GM21528 (cell line): ENCODE measurements around the gene AGAP1.

Source experiments
- ATAC-seq: cut with Tn5 transposase; IDR thresholded peaks from one replicate; pipeline ENCODE4 v1.9.1; 2021; ENCODE audit warnings: mild to moderate bottlenecking, moderate library complexity; ENCODE audit not compliant: unreplicated experiment, low FRiP score

Gene AGAP1

DNA sequence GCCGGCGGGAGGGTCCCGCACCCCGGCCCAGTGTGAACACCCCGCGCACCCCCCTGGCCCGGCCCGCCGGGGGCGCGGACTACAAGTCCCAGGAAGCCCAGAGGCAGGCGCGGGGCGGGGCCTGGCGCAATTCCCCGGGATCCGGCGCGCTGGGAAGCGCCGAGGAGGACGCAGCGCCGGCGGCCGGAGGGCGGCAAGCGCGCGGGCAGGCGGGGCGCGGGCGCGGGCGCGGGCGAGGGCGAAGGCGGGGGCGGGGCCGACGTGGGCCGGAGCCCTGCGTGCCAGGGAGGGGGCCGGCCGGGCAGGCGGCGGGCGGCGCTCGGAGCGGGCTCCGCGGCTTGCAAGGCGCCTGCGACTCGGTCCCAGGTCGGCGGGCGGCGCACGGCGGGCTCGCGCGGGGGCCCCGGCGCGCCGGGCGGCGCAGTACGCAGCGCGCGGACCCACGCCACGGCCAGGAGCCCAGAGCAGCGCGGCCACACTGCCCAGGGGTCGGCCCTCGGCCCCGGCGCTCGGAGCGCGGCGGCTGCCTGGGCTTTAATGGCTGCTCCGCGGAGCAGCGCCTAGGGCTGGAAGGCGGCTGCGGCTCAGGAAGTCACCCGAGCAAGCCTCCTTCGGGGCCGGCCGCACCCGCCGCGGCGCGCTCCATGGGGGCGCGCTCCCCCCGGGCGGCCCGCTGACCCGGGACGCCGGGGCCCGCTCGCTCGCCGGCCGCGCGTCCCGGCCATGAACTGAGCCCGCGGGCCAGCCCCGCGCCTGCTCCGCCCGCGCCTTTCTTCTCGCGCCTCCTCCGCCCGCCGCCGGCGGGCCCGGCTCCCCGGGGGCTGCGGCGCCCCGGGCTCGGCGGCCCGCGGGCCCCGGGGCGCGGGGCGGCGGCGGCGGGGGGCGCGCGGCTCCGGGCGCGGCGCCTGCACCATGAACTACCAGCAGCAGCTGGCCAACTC is at the start of gene AGAP1:
Gene AGAP1 (plus strand): TSS at position 269 of the 941 bp plus-strand sequence.
- peak; percentile 48 for ATAC-seq

DNA sequence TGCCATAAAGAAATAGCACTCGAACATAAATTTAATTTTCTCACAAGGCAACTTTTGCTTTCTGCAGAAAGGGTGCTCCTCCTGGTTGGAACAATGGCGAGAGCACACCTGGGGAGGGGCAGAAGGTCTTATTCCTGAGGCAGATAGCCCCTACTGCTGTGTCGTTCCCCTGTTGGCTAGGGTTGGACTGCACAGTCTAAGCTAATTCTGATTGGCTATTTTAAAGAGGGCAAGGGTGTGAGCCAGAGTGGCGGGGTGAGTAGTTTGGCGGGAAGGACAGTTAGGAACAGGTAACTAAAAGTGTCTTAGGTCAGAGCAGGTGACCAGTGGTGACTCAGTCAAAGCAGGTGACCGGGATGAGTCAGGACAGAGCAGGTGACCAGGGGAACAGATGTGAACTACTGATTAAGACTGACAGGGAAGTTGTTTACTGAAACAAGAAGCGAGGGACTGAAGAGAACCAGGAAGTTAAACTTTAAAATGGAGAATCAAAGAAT is 49.7 kb upstream of the AGAP1 start:
- ATAC-seq: no peak

DNA sequence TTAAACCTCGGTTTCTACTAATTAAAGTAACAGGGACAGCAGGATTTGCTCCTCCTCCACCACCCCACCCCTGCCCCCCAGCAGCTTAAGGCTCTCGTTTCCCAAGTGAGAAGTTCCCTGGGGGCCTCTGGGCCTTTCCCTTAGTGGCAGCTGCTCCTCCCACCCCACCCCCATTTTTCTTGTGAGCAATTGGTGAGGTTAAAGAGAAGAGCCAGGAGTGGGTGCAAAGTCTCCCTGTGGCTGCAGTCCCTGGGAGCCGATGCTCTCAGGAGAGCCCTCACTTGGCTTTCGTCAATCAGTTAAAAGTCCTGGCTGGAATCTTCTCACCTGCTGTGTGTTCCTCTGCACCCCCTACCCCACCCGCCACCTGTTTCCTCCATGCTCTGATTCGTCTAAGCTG is 48.7 kb upstream of the AGAP1 start:
- no peak for ATAC-seq

DNA sequence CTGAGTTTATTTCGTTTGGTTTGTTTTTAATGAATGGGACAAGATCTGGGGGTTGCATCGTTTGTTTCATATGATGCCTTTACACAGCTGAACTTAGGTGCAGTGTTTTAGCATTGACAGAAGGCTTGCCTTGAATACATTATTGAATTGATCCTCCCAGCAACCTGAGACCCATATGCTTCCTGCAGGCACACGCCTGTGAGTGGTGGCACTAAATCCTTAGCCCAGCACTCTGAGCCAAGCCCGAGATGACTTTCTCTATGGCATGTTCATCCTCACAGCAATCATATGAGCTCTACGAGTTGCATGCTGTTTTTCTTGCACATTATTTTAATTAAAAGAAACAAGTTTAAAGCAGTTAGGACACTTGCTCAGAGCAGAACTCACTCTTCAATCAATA is 47.8 kb upstream of the AGAP1 start:
- ATAC-seq: no peak

DNA sequence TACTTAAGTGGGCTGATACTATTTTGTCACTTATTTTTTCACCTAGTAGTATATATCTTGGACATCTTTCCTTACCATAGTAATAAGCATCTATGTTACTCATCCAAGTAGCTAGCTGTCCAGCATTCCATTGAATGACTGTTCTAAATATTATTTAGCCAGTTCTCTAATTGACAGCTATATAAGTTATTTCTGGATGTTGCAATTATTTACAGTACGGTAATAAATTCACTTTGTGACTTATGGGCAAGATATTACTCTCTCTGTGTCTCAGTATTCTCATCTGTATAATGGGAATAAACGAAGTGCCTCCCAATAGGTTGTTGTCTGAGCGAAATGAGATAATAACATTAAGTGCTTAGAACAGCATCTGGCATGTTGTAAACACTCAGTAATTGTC is 46.6 kb upstream of the AGAP1 start:
- no peak for ATAC-seq

DNA sequence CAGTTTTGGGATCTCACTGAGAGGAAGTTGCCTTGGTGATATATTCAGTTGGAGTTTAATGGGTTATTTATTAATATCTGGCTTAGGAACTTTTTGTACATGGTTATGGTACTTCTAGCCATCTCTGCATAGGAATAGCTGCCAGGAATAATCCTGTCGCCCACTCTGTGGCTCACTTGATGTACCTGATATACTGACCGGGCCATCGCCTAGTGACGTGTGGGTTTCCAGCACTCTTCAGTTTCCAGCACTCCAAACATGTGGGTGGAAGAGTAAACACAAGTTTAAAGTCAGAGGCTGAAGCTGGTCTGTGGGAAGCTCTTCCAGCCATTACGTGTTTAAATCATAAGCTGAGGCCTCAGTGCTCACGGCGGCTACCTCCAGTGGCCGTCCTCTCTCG is 44.3 kb upstream of the AGAP1 start:
- no peak for ATAC-seq

DNA sequence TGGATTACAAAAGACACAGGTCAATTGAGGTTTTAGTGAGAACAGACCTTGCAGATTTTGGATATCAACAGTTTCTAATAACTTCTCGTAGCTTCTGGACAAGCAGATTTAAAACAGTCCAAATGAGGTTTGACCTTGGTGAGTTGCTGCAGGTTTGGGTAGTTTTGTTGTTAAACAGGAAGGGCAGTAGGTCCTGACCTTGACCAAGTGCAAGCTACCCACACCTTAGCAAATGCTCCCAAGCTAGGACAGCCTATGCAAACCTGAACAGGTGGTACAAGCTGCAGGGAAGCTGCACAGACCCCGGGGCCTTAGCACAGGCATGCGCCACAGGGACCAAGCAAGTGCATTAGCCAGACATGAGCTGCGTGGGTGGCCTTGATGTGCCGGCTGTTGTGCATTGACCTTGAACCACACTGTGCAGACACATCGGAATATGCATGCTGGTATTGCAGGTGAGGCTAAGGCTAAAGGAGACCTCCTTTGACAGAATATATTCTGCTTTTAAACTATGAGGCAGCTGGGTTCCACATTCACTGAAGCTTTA is 40.2 kb upstream of the AGAP1 start:
- no peak for ATAC-seq

DNA sequence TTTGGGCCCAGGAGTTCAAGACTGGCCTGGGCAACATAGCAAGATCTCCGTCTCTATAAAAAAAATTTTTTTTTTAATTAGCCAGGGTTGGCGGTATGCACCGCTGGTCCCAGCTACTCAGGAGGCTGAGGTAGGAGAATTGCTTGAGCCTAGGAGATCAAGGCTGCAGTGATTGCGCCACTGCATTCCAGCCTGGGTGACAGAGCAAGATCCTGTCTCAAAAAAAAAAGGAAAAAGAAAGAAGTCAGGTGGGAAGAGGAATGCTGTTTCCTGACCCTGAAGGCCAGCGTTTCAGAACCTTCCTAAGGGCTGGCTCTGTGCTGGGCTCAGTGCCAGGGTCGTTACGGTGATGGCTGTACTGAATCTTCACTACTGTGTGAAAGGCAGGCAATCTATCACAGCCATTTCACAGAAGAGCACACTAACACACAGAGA is 35.0 kb upstream of the AGAP1 start:
- ATAC-seq: no peak

DNA sequence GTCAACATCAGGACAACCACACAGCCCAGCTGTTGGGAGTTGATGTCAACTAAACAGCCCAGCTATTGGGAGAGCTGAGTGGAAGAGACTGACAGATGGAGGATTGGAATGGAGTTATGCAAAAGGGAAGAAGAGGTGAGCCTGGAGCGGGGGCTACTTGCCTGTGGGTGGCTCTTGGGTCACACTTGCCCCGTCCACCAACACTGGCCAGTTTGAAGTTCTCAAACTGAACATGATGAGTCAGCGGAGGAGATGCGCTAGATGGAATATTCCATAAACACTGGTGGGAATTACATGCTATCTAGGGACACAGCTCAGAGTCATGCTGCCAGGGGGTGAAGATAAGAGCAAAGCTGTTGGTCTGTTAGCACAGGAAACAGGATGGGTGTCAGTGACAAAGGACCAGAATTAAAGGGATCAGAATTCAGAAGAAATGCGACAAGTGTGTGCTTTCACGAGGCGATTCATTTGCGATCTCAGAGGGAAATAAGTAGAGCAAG is 33.2 kb upstream of the AGAP1 start:
- no peak for ATAC-seq

DNA sequence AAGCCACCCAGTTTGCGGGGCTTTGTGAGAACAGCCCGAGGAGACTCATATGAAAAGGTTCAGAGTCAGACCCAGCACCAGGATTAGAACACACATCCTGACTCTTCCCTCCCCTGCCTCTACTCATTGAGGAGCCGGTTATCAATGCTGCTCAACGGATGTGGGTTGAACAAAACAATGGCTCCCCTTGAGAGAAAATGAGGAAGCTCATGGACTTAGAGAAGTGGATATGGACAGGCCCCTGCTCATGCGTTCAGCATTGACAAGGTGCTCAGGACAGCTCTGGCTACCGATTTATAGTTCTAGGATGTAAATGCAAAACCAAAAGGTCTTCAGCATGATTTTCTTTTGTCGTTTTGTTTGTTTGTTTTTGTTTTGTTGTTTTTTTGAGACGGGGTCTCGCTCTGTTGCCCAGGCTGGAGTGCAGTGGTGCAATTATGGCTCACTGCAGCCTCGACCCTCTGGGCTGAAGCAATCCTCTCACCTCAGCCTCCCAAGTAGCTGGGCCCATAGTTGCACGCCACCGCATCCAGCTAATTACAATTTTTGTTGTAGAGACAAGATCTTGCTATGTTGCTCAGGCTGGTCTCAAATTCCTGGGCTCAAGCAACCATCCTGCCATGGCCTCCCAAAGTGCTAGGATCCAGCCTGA is 32.0 kb upstream of the AGAP1 start:
- no peak for ATAC-seq

DNA sequence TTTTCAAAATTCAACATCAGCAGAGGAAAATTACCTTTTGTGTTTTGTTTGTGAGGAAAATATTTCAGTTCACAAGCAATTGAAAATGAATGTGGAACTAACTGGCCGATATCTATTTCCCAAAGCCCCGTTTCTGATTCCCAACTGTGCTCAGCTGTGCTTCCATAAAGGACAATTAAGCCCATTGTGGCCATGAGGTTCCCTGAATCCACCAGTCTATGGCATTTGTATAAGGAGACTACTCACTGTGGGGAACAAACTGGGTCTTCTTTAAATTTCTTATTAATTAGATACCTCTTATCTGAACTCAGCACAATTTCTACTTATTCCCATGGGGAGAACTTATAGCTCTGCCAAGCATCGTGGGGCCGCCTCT is 31.4 kb upstream of the AGAP1 start:
- no peak for ATAC-seq

DNA sequence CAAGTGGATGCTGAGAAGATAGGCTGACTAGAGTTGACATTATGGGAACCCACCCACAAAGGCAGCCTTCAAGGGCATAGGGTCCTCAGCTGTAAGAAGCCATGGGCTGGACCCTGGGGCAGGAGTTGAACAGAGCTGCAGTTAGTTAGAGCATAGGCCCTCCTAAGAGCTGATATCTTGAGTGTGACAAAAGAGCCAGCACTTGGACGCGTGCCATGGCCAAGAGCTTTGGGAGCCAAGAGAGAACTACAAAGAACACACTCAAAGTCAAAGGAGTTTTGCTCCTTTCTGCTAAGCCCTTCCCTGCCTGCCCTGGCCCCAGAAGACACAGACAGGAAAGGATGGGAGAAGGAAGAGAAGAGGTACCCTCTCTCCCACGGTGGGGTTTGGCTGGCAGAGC is 29.9 kb upstream of the AGAP1 start:
- ATAC-seq: no peak

DNA sequence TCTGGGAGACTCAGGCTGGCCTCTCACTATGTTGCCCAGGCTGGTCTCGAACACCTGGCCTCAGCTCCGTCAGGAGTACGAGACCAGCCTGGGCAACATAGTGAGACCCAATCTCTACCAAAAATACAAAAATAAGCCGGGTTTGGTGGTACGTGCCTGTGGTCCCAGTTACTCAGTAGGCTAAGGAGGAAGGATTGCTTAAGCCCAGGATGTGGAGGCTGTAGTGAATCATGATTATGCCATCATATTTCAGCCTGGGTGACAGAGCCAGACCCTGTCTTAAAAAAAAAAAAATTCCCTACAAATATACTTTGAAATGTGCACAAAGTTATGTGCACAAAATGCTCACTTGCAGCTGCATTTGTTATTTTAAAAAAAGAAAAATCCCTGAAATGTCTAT is 26.3 kb upstream of the AGAP1 start:
- no peak for ATAC-seq

DNA sequence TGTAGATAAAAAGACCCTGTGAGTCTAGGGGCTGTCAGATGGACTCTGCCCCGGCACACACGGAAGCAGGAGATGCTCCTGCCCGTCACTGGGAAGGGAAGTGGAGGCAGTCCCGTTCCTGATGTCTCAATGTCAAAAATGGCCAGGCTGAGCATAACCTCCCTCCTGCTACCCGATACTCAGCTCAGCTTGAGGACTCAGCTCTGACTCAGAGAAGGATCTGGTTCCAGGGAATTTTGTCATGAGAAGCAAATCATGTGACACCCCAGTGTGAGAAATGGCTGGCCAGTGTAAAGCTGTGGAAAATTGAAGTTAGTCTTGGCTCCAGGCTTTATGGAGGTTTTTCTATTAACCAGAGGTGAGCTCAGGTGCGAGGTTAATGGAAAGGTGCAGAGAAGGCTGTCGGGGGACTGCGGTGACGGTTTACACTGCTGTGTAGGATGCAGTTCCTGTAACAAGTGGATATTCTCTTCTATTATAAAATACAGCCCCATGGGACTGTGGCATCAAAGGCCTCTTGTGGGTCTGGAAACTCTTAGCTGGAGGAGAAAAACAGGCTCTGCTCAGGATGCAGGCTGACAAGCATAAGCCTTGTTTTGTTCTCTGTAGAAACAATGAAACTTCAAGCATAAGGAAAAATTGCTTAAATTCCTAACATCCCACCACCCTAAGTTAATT is 24.7 kb upstream of the AGAP1 start:
- no peak for ATAC-seq

DNA sequence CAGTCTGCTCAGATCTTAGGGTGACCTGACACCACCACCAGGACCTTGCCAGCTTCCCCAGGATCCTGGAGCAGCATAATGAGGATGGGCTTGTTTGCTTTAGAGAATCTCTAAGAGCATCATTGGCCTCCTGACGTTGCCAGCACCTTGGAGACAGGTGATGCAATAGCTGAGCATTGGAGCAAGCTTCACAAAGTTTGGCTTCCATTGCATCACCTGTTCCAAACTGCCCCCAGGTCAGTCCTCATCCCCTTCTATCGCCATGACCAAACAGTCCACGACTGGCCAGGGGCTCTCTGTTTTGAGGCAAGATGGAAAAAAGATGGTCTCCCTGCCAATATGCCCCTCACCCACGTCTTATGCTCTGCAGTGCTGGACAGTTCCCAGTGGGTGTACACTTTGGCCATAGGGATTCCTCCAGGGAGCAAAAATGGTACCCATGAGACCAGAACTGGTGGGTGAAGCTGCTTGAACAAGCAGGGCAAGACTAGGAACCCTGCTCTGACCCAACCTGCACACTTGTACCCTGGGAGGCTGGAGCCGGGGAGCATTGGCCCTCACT is 22.6 kb upstream of the AGAP1 start:
- ATAC-seq: no peak

DNA sequence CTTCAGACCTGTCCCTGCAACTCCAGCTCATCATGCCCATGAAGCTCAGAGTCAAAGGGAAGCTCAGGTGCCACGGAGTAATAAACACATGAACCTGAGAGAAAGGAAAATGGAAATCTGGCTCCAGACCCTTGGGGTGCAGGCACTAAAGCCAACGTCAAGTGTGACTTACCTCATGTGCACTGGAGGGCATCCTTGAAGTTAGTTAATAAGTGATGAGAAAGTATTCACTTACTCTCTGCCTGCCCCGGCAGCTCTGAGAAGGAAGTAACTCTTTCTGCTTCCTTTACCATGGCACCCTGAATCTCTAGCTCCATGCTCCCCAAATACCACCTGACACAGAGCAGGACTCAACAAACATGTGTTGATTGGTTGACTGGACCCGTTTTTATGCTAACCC is 21.4 kb upstream of the AGAP1 start:
- ATAC-seq: no peak

DNA sequence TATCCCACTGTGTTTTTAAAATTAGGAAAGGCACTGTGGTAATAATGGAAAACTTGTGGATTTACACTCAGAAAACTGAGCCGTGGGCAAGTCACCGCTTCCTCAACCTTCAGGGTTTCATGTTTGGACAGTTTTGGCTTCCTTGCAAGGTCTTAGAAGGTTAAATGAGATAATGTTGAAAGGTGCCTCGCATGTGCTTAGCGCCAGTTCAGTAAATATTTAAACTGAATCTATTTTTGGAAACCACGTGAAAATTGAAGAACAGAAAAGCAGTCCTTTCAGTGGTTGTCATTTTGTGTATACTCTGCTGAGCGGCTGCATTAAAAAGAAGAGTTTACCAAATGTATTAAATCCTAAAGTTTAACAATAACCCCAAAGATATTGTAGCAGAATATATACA is 15.2 kb upstream of the AGAP1 start:
- ATAC-seq: no peak

DNA sequence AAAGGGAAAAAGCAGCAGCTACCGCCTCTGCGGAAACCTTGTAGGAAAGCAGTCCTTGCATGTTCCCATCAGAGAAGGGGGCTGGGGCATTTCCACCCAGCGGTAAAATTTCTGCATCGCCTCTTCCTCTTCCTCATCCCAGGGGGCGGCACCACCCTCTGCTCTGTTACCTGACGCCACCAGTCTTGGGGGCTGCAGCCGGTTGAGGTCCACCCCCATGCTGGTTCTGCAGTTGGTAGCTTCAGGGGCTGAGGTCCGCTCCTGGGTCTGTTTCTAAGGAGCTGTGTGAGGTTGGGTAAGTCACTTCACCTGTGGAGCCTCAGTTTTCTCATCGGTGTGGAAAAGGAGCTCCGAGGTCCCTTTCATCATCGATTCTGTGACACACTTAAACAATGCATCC is 14.2 kb upstream of the AGAP1 start:
- no peak for ATAC-seq

DNA sequence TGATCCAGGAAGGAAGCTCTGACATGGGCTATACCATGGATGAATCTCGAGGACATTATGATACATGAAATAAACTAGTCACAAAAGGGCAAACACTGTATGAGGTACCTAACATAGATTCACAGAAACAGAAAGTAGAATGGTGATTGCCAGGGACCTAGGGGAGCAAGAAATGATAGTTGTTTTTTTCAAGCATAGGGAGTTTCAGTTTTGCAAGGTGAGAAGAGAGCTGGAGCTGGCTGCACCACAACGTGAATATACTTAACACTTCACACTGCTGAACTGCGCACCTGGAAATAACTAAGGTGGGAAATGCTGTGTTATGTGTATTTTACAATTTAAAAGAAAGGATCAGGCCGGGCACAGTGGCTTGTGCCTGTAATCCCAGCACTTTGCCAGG is 13.2 kb upstream of the AGAP1 start:
- no peak for ATAC-seq

DNA sequence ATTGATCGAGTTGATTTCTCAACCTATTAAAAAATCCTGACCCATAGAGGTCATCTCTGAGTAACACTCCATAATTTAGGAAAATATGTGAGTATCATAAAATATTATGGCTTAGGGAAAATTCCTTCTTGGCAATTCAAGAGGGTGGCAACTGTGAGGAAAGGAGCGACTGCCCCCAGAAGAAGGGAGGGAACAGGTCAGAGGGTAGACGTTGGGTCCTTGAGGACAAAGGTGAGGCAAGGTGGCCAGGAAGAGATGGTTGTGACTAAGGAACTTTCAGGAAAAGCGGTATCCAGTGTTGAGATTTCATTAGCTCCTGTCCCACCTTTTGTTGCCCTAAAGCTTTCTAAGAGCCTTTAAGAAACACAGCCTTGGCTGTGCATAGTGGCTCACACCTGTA is 10.5 kb upstream of the AGAP1 start:
- ATAC-seq: no peak
